ENCODE data around the gene BASP1.

Gene BASP1

GRCh38 chr5:17177501-17178372, 39.7 kb upstream of the BASP1 start:
- peaks cover 15% of the 10 kb centered on the region for H3K4me1 ChIP-seq (ENCODE audit: insufficient read depth, poor library complexity, severe bottlenecking)
- no peaks in the 10 kb centered on the region for H3K27me3 ChIP-seq (ENCODE audit: insufficient read depth, poor library complexity, severe bottlenecking)
- H3K4me3 ChIP-seq (ENCODE audit: severe bottlenecking), result no peak overlapping the region
- H3K36me3 ChIP-seq (ENCODE audit: low read depth), result no peaks in the 10 kb centered on the region
- no peak for TF ChIP-seq CTCF (IDR thresholded peaks at IDR 0.05; ENCODE audit: poor library complexity, severe bottlenecking)
- ATAC-seq (ENCODE audit: low read depth), result no peak
- no peak overlapping the region for H3K27ac ChIP-seq (ENCODE audit: poor library complexity, severe bottlenecking)
- DNase-seq (ENCODE audit: low spot score), result no peak
- H3K9me3 ChIP-seq (ENCODE audit: severe bottlenecking), result no peaks in the 10 kb centered on the region

- no peaks in the 10 kb centered on the region for H3K27me3 ChIP-seq (ENCODE audit: insufficient read depth, poor library complexity, severe bottlenecking)
- H3K27ac ChIP-seq (ENCODE audit: poor library complexity, severe bottlenecking), result no peak overlapping the region
- TF ChIP-seq CTCF (IDR thresholded peaks at IDR 0.05; ENCODE audit: poor library complexity, severe bottlenecking), result no peak
- H3K4me1 ChIP-seq (ENCODE audit: insufficient read depth, poor library complexity, severe bottlenecking), result peaks cover 15% of the 10 kb centered on the region
- ATAC-seq (ENCODE audit: low read depth), result no peak
- DNase-seq (ENCODE audit: low spot score), result no peak
- no peaks in the 10 kb centered on the region for H3K36me3 ChIP-seq (ENCODE audit: low read depth)
- H3K9me3 ChIP-seq (ENCODE audit: severe bottlenecking), result no peaks in the 10 kb centered on the region
- H3K4me3 ChIP-seq (ENCODE audit: severe bottlenecking), result no peak overlapping the region
Measured at GRCh38 chr5:17178373-17178675, 39.1 kb upstream of the BASP1 start.

- Histone ChIP-seq H3K27ac (ENCODE audit: poor library complexity, severe bottlenecking) (peak overlapping the region; percentile 81), H3K36me3 (ENCODE audit: low read depth) (no peaks in the 10 kb centered on the region), H3K27me3 (ENCODE audit: insufficient read depth, poor library complexity, severe bottlenecking) (no peaks in the 10 kb centered on the region), H3K4me1 (ENCODE audit: insufficient read depth, poor library complexity, severe bottlenecking) (peaks cover 15% of the 10 kb centered on the region), H3K4me3 (ENCODE audit: severe bottlenecking) (no peak overlapping the region), H3K9me3 (ENCODE audit: severe bottlenecking) (no peaks in the 10 kb centered on the region)
- no peak for TF ChIP-seq CTCF (IDR thresholded peaks at IDR 0.05; ENCODE audit: poor library complexity, severe bottlenecking)
- no peak for ATAC-seq (ENCODE audit: low read depth)
- no peak for DNase-seq (ENCODE audit: low spot score)
Measured at GRCh38 chr5:17180330-17180843, 37.0 kb upstream of the BASP1 start.

GRCh38 chr5:17180864-17181723, 36.3 kb upstream of the BASP1 start:
- Histone ChIP-seq H3K36me3 (ENCODE audit: low read depth) (no peaks in the 10 kb centered on the region), H3K4me3 (ENCODE audit: severe bottlenecking) (no peak overlapping the region), H3K4me1 (ENCODE audit: insufficient read depth, poor library complexity, severe bottlenecking) (peaks cover 15% of the 10 kb centered on the region), H3K9me3 (ENCODE audit: severe bottlenecking) (no peaks in the 10 kb centered on the region), H3K27ac (ENCODE audit: poor library complexity, severe bottlenecking) (peak overlapping the region; percentile 81), H3K27me3 (ENCODE audit: insufficient read depth, poor library complexity, severe bottlenecking) (no peaks in the 10 kb centered on the region)
- TF ChIP-seq CTCF (IDR thresholded peaks at IDR 0.05; ENCODE audit: poor library complexity, severe bottlenecking), result no peak
- ATAC-seq (ENCODE audit: low read depth), result peak; percentile 93
- DNase-seq (ENCODE audit: low spot score), result peak; percentile 83
